ENCODE data around the gene PRKCE. TPM values are rescaled to one million over a fixed set of nuclear protein-coding genes. Genes with fewer than 3 reads are reported as not detected.

PRKCE gene
- total RNA-seq, 2 donors from 2014 or later: 7.2 to 25.4 TPM

DNA sequence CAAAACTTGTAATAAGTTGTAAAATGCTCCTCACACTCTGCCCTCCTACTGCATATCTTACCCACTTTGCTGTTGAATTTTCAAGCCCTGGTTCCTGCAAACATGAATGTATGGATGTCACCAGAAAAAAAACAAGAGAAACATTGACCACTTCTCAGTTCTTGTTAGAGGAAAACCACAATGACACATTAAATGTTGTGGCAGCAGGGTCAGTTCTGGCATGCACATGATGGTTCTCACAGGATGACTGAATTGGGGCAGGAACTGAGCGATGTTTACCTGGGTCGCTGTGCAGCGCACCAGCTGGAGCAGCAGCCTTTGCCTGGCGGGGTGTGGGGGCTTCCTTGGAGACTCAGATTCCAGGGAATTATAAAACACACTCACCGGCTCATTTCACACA, 14.0 kb upstream of the PRKCE start:
- H3K36me3 ChIP-seq: no peaks in the 10 kb centered on the region
- DNase-seq (ENCODE audit: low spot score): no peak
- 76% methylated on average over 5 of the region's 5 CpGs for WGBS
- no peak overlapping the region for H3K27ac ChIP-seq
- no peak overlapping the region for H3K4me3 ChIP-seq
- intact Hi-C loops (cut with DNase I): no loop called here
- H3K9me3 ChIP-seq: no peaks in the 10 kb centered on the region
- no peak for TF ChIP-seq POLR2A (IDR thresholded peaks at IDR 0.05)
- TF ChIP-seq POLR2AphosphoS5 (IDR thresholded peaks at IDR 0.05): no peak
- TF ChIP-seq, protein P1, sequence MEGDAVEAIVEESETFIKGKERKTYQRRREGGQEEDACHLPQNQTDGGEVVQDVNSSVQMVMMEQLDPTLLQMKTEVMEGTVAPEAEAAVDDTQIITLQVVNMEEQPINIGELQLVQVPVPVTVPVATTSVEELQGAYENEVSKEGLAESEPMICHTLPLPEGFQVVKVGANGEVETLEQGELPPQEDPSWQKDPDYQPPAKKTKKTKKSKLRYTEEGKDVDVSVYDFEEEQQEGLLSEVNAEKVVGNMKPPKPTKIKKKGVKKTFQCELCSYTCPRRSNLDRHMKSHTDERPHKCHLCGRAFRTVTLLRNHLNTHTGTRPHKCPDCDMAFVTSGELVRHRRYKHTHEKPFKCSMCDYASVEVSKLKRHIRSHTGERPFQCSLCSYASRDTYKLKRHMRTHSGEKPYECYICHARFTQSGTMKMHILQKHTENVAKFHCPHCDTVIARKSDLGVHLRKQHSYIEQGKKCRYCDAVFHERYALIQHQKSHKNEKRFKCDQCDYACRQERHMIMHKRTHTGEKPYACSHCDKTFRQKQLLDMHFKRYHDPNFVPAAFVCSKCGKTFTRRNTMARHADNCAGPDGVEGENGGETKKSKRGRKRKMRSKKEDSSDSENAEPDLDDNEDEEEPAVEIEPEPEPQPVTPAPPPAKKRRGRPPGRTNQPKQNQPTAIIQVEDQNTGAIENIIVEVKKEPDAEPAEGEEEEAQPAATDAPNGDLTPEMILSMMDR (IDR thresholded peaks at IDR 0.05): no peak
- no peaks in the 10 kb centered on the region for H3K27me3 ChIP-seq (replicated peaks; ENCODE audit: insufficient read depth)
- H3K4me1 ChIP-seq (replicated peaks): no peaks in the 10 kb centered on the region

DNA sequence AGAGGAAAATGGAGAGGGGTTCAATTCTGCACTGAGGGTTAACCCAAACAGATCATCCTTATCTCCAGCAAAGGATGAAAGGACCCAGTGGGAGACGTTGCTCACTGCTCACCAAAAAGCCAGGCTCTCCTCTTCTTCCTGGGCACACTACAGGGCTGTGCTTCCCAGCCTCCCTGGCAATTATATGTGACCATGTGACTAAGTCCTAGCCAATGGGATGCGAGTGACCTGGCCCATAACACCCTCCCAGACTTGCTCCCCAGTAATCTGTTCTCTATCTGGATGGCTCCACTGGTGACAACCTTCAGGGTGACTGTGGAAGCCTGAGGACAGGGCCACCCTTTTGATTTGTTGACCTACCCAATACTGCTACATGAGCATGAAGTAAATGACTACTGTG, 10.9 kb upstream of the PRKCE start:
- intact Hi-C loops (cut with DNase I): no loop called here

DNA sequence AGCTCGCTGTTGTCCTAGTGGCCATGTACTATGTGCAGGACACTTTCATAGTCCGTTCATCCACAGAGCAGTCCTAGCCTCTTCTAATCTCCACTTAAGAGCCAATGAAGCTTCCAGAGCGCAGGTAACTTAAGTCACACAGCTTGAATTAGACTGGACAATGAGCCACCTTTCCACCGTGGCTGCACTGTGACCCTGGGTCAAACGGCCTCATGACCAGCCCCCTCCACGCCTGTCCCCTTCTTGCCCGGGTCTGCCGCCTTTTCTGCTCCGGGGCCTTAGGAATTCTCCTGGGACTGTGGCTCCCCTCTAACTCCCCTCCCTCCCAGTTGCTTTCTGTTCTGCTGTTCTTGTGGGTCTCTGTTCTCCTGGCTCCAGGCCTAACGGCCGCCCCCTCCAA, 8.4 kb upstream of the PRKCE start:
- no peak overlapping the region for H3K27ac ChIP-seq
- WGBS: 29% methylated on average over 11 of the region's 11 CpGs
- no peaks in the 10 kb centered on the region for H3K36me3 ChIP-seq
- intact Hi-C loops (cut with DNase I): loop anchor here (1.0 to 2.0 kb wide), 2 partner anchors 136 to 293 kb away; no protein-coding TSS in a partner anchor
- no peaks in the 10 kb centered on the region for H3K27me3 ChIP-seq (replicated peaks; ENCODE audit: insufficient read depth)
- peak overlapping the region; percentile 39 to 41 for H3K4me3 ChIP-seq
- TF ChIP-seq POLR2A (IDR thresholded peaks at IDR 0.05): no peak
- no peak for TF ChIP-seq POLR2AphosphoS5 (IDR thresholded peaks at IDR 0.05)
- TF ChIP-seq, protein P1 (IDR thresholded peaks at IDR 0.05): no peak
- H3K9me3 ChIP-seq: no peaks in the 10 kb centered on the region
- no peaks in the 10 kb centered on the region for H3K4me1 ChIP-seq (replicated peaks)
- no peak for DNase-seq (ENCODE audit: low spot score)

More for the DNA sequence above, 10.9 kb upstream of the PRKCE start:
- no peak for DNase-seq (ENCODE audit: low spot score)
- Histone ChIP-seq H3K4me3 (no peak overlapping the region), H3K9me3 (no peaks in the 10 kb centered on the region), H3K27ac (no peak overlapping the region), H3K36me3 (no peaks in the 10 kb centered on the region), H3K4me1 (replicated peaks) (no peaks in the 10 kb centered on the region), H3K27me3 (replicated peaks; ENCODE audit: insufficient read depth) (no peaks in the 10 kb centered on the region)
- TF ChIP-seq POLR2AphosphoS5 (IDR thresholded peaks at IDR 0.05): no peak
- no peak for TF ChIP-seq POLR2A (IDR thresholded peaks at IDR 0.05)
- TF ChIP-seq, protein P1 (IDR thresholded peaks at IDR 0.05): no peak
- WGBS: 73% methylated on average over 2 of the region's 2 CpGs

DNA sequence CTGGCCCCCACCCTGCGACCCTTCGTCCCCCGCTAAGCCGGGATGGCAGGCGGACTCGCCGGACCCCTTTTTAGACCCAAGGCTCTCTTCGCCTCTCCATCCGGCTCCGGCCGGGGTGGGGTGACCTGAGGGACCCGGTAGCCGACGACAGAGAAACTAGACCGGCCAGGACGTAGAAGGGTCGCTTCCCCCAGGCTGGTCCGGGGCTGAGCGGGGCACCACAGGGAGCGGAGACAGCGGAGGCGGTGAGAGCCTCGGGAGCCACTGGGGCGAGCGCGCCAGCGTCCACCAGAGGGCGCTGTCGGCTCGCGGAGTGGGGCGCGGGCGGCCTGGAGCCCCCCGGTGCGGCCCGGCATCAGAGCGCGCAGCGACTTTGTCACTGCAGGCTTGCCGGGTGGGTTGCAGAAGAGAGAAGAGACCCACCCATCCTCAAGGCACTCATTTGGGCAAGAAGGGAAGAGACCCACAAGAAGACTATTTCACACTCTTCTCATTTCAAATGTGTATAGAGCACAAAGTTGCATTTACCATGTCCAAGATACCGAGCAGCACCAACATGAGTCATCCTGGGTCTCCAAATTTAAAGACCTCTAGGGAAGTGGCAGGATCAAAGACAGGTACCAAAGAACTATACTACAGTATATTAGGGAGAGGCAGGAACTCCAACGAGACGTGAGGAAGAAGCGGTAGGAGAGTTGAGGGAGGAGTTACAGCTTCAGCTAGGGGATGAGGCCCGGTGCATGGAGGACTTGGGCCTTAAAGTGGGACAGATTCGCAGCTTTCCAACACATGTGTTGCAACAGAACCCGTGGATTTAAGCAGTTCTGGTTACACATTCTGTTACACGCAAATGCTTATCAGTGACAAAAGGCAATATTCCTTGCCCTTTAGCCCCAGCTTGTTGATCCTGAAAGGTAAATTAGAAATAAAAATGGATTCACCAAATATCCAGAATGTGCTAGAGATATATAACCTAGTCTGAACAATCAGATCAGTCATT, 7.6 kb upstream of the PRKCE start:
- TF ChIP-seq POLR2A (IDR thresholded peaks at IDR 0.05): no peak
- TF ChIP-seq POLR2AphosphoS5 (IDR thresholded peaks at IDR 0.05): no peak
- TF ChIP-seq, protein P1 (IDR thresholded peaks at IDR 0.05): peak; percentile 93 to 99 (median 98)
- Histone ChIP-seq H3K4me3 (peak overlapping the region; percentile 39 to 41), H3K27me3 (replicated peaks; ENCODE audit: insufficient read depth) (no peaks in the 10 kb centered on the region), H3K36me3 (no peaks in the 10 kb centered on the region), H3K4me1 (replicated peaks) (no peaks in the 10 kb centered on the region), H3K9me3 (no peaks in the 10 kb centered on the region), H3K27ac (no peak overlapping the region)
- intact Hi-C loops (cut with DNase I): loop anchor here (1.0 to 2.0 kb wide), 2 partner anchors 135 to 292 kb away; no protein-coding TSS in a partner anchor
- DNase-seq (ENCODE audit: low spot score): peak; percentile 32
- 20% methylated on average over 35 of the region's 49 CpGs for whole genome bisulfite sequencing
